GM12878 (cell line): ENCODE measurements around the gene TSSC4. TPM values are rescaled to one million over a fixed set of nuclear protein-coding genes. Genes with fewer than 3 reads are reported as not detected.
"Not testable (repeated sequence)": the region's sequence is repeated elsewhere in the genome, so short reads cannot be mapped to it uniquely, and the experiment has no call there.

Experiments
- ATAC-seq: fragments of 200-7000 bp; cut with Tn5 transposase; 3 replicates; pipeline ENCODE4 v1.9.1; 2020; ENCODE audit warnings: mild to moderate bottlenecking, moderate library complexity
- BruUV-seq: library from RNA; stranded (reverse); fragments of 400-500 nt; replicated peaks from 2 replicates; lab custom pipeline; 2021; lab: Mats Ljungman, UMichigan
- CTCF ChIA-PET: fragments of 300-600 bp; sonication (Branson Sonifier 250); formaldehyde crosslinking; extraction: SDS; loops from one replicate; lab custom pipeline; 2021; ENCODE audit warnings: inconsistent platforms; lab: Yijun Ruan, JAX
- POLR2A ChIA-PET: fragments of 350-600 bp; formaldehyde crosslinking; extraction: SDS; loops from one replicate; lab custom pipeline; 2021; ENCODE audit warnings: inconsistent platforms; lab: Charles Lee
- RAD21 ChIA-PET: fragments of 300-600 bp; sonication (Branson Sonifier 250); formaldehyde crosslinking; loops from one replicate; lab custom pipeline; 2023; ENCODE audit warnings: antibody characterized with exemption; ENCODE audit not compliant: unreplicated experiment; lab: Charles Lee
- SMC1A ChIA-PET: fragments of 300-600 bp; sonication (Branson Sonifier 250); formaldehyde crosslinking; loops from one replicate; lab custom pipeline; 2023; ENCODE audit not compliant: unreplicated experiment, uncharacterized antibody; lab: Charles Lee
- DNase-seq: peaks from one replicate; pipeline ENCODE4 v3.0.0-alpha.2; 2011; ENCODE audit warnings: low read depth, low spot score
- FAIRE-seq: peaks from 3 replicates; lab custom pipeline; 2011; peaks lifted over from hg19 to GRCh38; lab: Jason Lieb, UNC
- H2AFZ ChIP-seq: 2 replicates; pipeline ENCODE4 v1.6.0; 2011; ENCODE audit warnings: low read depth, low read length, control low read depth; ENCODE audit not compliant: control insufficient read depth
- H3K27ac ChIP-seq: 2 replicates; pipeline ENCODE4 v1.5.1; 2011; ENCODE audit warnings: control low read depth; ENCODE audit not compliant: control insufficient read depth, insufficient read depth
- H3K27me3 ChIP-seq, 2 experiments: replicated peaks in 1 of 2; 2 replicates each; pipeline versions ENCODE4 v1.6.0 to v1.6.1; 2011; ENCODE audit warnings: low read length in 1 of 2; ENCODE audit not compliant: control insufficient read depth in 2 of 2, insufficient read depth in 2 of 2
- H3K36me3 ChIP-seq, 2 experiments: 2 replicates each; pipeline ENCODE4 v1.5.1; 2011; ENCODE audit warnings: low read length in 1 of 2; ENCODE audit not compliant: control insufficient read depth in 2 of 2, insufficient read depth in 2 of 2
- H3K4me1 ChIP-seq: 2 replicates; pipeline ENCODE4 v1.6.1; 2011; ENCODE audit warnings: mild to moderate bottlenecking, low read length, moderate library complexity, mixed read lengths; ENCODE audit not compliant: control insufficient read depth, insufficient read depth
- H3K4me2 ChIP-seq: 2 replicates; pipeline ENCODE4 v1.6.0; 2011; ENCODE audit warnings: control low read depth; ENCODE audit not compliant: control insufficient read depth, insufficient read depth
- H3K4me3 ChIP-seq: fragments of 200-600 bp; sonication (generic); 2 replicates; pipeline ENCODE4 v1.5.1; 2016
- H3K79me2 ChIP-seq: 2 replicates; pipeline ENCODE4 v1.6.0; 2011; ENCODE audit warnings: low read length; ENCODE audit not compliant: control insufficient read depth, insufficient read depth
- H3K9ac ChIP-seq: 2 replicates; pipeline ENCODE4 v1.8.0; 2011; ENCODE audit warnings: low read length, control low read depth, mixed read lengths; ENCODE audit not compliant: control insufficient read depth, insufficient read depth
- H3K9me3 ChIP-seq: replicated peaks from 3 replicates; pipeline ENCODE4 v1.5.1; 2011; ENCODE audit warnings: mild to moderate bottlenecking, low read length; ENCODE audit not compliant: control insufficient read depth, insufficient read depth
- H4K20me1 ChIP-seq: 2 replicates; pipeline ENCODE4 v1.6.0; 2011; ENCODE audit not compliant: control insufficient read depth, insufficient read depth
- FOS ChIP-seq: IDR thresholded peaks from 3 replicates; pipeline ENCODE4 v1.6.1; 2011; ENCODE audit warnings: borderline replicate concordance; ENCODE audit not compliant: insufficient read length; ENCODE audit errors: extremely low read depth
- HCFC1 ChIP-seq: fragments of 150-350 bp; IDR thresholded peaks from 2 replicates; pipeline ENCODE4 v1.6.1; 2014; ENCODE audit warnings: low read length
- HDGF ChIP-seq: fragments of 450-650 bp; IDR thresholded peaks from 2 replicates; pipeline ENCODE4 v1.6.1; 2016; ENCODE audit warnings: antibody characterized with exemption
- MTA3 ChIP-seq: IDR thresholded peaks from 2 replicates; pipeline ENCODE4 v1.6.1; 2012; ENCODE audit warnings: low read length, inconsistent platforms, borderline replicate concordance
- NBN ChIP-seq: fragments of 450-650 bp; IDR thresholded peaks from 2 replicates; pipeline ENCODE4 v1.6.1; 2016
- POU2F2 ChIP-seq: IDR thresholded peaks from 3 replicates; pipeline ENCODE4 v1.6.1; 2011; ENCODE audit warnings: low read depth, mild to moderate bottlenecking, low read length, borderline replicate concordance
- TARDBP ChIP-seq: IDR thresholded peaks from 2 replicates; pipeline ENCODE4 v1.6.1; 2016; ENCODE audit warnings: borderline replicate concordance
- ZNF217 ChIP-seq: fragments of 450-650 bp; IDR thresholded peaks from 2 replicates; pipeline ENCODE4 v1.6.1; 2017; ENCODE audit warnings: antibody characterized with exemption, mild to moderate bottlenecking
- ZNF274 ChIP-seq: IDR thresholded peaks from one replicate; pipeline ENCODE4 v1.8.0; 2011; ENCODE audit not compliant: insufficient read length, insufficient read depth
- WGBS: methylation state at CpG from one replicate; pipeline ENCODE4 v1.1.6; 2016; ENCODE audit warnings: low lambda C conversion rate; ENCODE audit not compliant: insufficient replicate concordance, insufficient coverage; ENCODE audit errors: missing lambda C conversion rate; 5-methylcytosine and 5-hydroxymethylcytosine counted together
- in situ Hi-C: fragments of 300-500 bp; cut with MboI; formaldehyde crosslinking; loops from 9 replicates; pipeline ENCODE4 v1.14.3; 2018; ENCODE audit warnings: mixed read lengths
- intact Hi-C: fragments of 100-400 bp; cut with micrococcal nuclease; formaldehyde crosslinking; loops from one replicate; pipeline ENCODE4 v1.14.2; 2022; ENCODE audit not compliant: unreplicated experiment
- polyA plus RNA-seq, 11 experiments: library from polyadenylated mRNA; depleted of rRNA in 4 of 11; unstranded in 6 of 11; stranded (reverse) in 5 of 11; fragments of >200 nt; fragmentation: Nextera tagmentation in 4 of 11; fragmentation: Illumina TruSeq in 1 of 11; extraction: Ambion mirVana in 4 of 11; extraction: Trizol in 1 of 11; gene quantifications; 1 replicate in 1 of 11; 2 replicates in 10 of 11; pipeline versions ENCODE4 v1.2.1 to v1.2.3, GENCODE V29; 2011 to 2016; ENCODE audit warnings: inconsistent platforms in 2 of 11, missing spikeins in 2 of 11, low read depth in 1 of 11
- total RNA-seq, 4 experiments: library from RNA; depleted of rRNA in 3 of 4; stranded (reverse); fragments of >200 nt in 3 of 4; fragmentation: Illumina TruSeq in 1 of 4; extraction: Trizol in 1 of 4; gene quantifications; 2 replicates each; pipeline versions ENCODE4 v1.2.1 to v1.2.3, GENCODE V29; 2013 to 2021
- TF ChIP-seq, protein P1 (sequence below): fragments of 450-650 bp; IDR thresholded peaks from 2 replicates; pipeline ENCODE4 v1.6.1; 2017; ENCODE audit warnings: mild to moderate bottlenecking, moderate library complexity
- TF ChIP-seq, protein P2 (sequence below): IDR thresholded peaks from 2 replicates; pipeline ENCODE4 v1.6.1; 2012; ENCODE audit warnings: low read depth, low read length, improper control_type of control experiment
- TF ChIP-seq, protein P3 (sequence below): fragments of 450-650 bp; IDR thresholded peaks from 2 replicates; pipeline ENCODE4 v1.6.1; 2016; ENCODE audit warnings: mild to moderate bottlenecking

The TSSC4 gene
- total and polyA plus RNA-seq, 10 of the 15 experiments (the other 5 are each of a cell fraction or from before 2014, with no cell fraction given): 0.69 to 70.1 (median 25.7) TPM

DNA sequence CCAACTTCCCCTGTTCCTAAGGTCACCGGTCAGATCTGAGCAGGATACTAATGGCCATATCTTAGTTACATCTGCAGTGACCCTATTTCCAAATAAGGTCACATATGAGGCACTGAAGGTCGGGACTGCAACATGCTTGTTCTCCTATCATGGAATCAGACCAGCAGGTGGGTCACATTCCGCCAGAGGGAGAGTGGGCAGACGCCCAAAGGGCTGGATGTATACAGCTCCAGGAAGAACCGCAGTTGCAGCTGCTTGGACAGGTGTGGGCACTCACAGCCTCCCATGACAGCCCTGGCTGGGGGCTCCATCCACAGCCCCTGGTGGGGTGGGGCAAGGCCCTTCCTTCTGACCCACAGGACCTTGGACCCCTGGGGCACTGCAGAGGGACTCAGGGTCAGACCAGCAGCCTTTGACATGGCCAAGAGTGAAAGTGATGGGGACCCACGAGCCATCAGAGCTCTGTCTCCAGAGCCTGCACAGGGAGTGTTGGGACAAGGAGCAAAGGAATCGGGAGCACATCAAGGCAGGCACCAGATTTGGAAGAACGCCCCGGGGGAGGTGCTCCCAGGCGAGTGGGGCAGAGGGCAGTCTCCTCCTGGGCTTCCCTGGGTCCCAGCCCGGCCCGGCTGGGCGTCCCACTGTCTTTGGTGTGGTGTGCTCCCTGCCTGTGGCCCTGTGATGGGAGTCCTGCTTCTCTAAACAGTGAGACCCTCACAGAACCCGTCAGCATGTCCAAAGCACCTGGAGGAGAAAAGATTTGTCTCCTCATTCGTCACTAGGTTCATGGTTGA is 36.8 kb upstream of the TSSC4 start:
- no peak for FAIRE-seq
- SMC1A ChIA-PET: no interaction called here
- no peaks in the 10 kb centered on the region for H3K36me3 ChIP-seq
- H4K20me1 ChIP-seq: no peaks in the 10 kb centered on the region
- H3K9ac ChIP-seq: no peak overlapping the region
- TF ChIP-seq, protein P1, sequence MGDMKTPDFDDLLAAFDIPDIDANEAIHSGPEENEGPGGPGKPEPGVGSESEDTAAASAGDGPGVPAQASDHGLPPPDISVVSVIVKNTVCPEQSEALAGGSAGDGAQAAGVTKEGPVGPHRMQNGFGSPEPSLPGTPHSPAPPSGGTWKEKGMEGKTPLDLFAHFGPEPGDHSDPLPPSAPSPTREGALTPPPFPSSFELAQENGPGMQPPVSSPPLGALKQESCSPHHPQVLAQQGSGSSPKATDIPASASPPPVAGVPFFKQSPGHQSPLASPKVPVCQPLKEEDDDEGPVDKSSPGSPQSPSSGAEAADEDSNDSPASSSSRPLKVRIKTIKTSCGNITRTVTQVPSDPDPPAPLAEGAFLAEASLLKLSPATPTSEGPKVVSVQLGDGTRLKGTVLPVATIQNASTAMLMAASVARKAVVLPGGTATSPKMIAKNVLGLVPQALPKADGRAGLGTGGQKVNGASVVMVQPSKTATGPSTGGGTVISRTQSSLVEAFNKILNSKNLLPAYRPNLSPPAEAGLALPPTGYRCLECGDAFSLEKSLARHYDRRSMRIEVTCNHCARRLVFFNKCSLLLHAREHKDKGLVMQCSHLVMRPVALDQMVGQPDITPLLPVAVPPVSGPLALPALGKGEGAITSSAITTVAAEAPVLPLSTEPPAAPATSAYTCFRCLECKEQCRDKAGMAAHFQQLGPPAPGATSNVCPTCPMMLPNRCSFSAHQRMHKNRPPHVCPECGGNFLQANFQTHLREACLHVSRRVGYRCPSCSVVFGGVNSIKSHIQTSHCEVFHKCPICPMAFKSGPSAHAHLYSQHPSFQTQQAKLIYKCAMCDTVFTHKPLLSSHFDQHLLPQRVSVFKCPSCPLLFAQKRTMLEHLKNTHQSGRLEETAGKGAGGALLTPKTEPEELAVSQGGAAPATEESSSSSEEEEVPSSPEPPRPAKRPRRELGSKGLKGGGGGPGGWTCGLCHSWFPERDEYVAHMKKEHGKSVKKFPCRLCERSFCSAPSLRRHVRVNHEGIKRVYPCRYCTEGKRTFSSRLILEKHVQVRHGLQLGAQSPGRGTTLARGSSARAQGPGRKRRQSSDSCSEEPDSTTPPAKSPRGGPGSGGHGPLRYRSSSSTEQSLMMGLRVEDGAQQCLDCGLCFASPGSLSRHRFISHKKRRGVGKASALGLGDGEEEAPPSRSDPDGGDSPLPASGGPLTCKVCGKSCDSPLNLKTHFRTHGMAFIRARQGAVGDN: no peak
- TF ChIP-seq NBN (no peak), MTA3 (no peak), TARDBP (no peak), POU2F2 (no peak), HCFC1 (no peak), FOS (no peak), ZNF217 (no peak), ZNF274 (no peak), HDGF (no peak)
- TF ChIP-seq, protein P2, sequence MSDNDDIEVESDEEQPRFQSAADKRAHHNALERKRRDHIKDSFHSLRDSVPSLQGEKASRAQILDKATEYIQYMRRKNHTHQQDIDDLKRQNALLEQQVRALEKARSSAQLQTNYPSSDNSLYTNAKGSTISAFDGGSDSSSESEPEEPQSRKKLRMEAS: no peak
- TF ChIP-seq, protein P3, sequence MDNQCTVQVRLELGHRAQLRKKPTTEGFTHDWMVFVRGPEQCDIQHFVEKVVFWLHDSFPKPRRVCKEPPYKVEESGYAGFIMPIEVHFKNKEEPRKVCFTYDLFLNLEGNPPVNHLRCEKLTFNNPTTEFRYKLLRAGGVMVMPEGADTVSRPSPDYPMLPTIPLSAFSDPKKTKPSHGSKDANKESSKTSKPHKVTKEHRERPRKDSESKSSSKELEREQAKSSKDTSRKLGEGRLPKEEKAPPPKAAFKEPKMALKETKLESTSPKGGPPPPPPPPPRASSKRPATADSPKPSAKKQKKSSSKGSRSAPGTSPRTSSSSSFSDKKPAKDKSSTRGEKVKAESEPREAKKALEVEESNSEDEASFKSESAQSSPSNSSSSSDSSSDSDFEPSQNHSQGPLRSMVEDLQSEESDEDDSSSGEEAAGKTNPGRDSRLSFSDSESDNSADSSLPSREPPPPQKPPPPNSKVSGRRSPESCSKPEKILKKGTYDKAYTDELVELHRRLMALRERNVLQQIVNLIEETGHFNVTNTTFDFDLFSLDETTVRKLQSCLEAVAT: no peak
- TF ChIP-seq, all 136 proteins: peak for 0
- ChIA-PET RAD21 (no interaction called here), CTCF (no interaction called here), POLR2A (no interaction called here)
- ATAC-seq: no peak
- H2AFZ ChIP-seq: no peak overlapping the region
- no peak for DNase-seq
- in situ Hi-C loops (no loop called here), intact Hi-C loops (no loop called here)
- H3K4me2 ChIP-seq: no peak overlapping the region
- no peaks in the 10 kb centered on the region for H3K79me2 ChIP-seq
- no peak overlapping the region for H3K4me3 ChIP-seq
- H3K9me3 ChIP-seq: no peaks in the 10 kb centered on the region
- no peaks in the 10 kb centered on the region; a peak in 2 of 4 replicates for H3K27me3 ChIP-seq
- 39% methylated on average over 15 of the region's 15 CpGs for WGBS
- no peak overlapping the region for H3K27ac ChIP-seq
- no TSS peak for BruUV-seq
- no peaks in the 10 kb centered on the region for H3K4me1 ChIP-seq

DNA sequence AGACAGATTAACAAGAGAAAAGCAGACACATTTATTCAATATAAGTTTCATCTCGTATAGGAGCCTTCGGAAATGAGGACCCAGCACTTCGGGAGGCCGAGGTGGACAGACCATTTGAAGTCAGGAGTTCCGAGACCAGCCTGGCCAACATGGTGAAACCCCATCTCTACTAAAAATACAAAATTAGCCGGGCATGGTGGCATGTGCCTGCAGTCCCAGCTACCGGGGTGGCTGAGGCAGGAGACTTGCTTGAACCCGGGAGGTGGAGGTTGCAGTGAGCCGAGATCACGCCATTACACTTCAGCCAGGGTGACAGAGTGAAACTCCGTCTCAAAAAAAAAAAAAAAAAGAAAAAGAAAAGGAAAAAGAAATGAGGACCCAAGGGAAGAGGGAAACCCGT is 36.2 kb upstream of the TSSC4 start:
- H3K79me2 ChIP-seq, H3K9me3 ChIP-seq, in situ Hi-C loops, intact Hi-C loops, H3K4me1 ChIP-seq, CTCF ChIA-PET, H3K27ac ChIP-seq, H3K27me3 ChIP-seq, H3K36me3 ChIP-seq, H3K4me2 ChIP-seq, ATAC-seq, H3K9ac ChIP-seq, H3K4me3 ChIP-seq, DNase-seq, POLR2A ChIA-PET, RAD21 ChIA-PET, FAIRE-seq, H4K20me1 ChIP-seq, SMC1A ChIA-PET, H2AFZ ChIP-seq, BruUV-seq: not testable (repeated sequence)
- 54% methylated on average over 10 of the region's 12 CpGs for WGBS
